ENCODE measurements around the gene CDC42EP2.

CDC42EP2 gene

DNA sequence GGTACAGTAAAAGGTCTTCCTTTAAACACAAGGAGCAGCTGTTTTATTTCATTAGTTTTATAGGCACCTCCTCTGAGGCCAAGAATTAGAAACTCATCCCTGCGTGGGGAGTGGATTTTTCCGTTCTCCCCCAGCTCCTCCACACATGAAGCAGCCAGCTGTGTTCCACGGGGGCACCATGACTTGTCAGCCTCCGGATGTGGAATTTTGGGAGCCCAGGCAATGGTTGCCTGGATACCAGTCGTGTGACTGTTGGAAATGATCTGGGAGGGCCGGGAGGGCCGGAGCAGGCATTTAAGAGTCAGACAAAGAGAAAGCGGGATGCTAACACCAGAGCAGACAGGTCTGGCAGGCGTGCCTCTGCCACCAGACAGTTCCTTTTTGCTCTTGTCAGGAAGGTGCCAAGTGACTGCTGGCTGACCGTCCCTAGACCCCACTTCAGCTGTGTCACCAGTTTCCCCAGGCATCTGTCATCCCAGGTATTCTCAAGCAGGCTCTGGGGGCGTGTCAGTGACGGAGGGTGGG, 15.9 kb upstream of the CDC42EP2 start:
- no peak for DNase-seq

DNA sequence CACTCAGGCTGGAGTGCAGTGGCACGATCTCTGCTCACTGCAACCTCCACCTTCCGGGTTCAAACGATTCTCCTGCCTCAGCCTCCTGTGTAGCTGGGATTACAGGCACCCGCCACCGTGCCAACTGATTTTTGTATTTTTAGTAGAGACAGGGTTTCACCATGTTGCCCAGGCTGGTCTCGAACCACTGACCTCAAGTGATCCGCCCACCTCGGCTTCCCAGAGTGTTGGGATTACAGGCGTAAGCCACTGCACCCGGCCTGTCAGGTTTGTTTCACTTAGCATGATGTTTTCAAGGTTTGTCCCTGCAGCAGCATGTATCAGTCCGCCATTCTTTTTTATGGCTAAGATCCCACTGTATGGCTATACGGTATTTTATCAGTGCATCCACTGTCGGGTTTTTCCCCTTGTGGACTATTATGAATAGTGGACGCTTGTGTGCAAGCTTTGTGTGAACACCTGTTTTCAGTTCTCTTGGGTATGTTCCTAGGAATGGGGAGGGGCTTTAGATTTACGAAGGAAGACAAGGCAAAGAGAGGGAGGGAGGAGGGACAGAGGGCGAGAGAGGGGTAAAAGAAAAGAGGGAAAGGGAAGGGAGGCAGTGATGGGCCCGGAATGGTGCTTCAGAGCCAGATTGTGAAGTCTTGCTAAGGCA, 13.9 kb upstream of the CDC42EP2 start:
- DNase-seq = no peak

DNA sequence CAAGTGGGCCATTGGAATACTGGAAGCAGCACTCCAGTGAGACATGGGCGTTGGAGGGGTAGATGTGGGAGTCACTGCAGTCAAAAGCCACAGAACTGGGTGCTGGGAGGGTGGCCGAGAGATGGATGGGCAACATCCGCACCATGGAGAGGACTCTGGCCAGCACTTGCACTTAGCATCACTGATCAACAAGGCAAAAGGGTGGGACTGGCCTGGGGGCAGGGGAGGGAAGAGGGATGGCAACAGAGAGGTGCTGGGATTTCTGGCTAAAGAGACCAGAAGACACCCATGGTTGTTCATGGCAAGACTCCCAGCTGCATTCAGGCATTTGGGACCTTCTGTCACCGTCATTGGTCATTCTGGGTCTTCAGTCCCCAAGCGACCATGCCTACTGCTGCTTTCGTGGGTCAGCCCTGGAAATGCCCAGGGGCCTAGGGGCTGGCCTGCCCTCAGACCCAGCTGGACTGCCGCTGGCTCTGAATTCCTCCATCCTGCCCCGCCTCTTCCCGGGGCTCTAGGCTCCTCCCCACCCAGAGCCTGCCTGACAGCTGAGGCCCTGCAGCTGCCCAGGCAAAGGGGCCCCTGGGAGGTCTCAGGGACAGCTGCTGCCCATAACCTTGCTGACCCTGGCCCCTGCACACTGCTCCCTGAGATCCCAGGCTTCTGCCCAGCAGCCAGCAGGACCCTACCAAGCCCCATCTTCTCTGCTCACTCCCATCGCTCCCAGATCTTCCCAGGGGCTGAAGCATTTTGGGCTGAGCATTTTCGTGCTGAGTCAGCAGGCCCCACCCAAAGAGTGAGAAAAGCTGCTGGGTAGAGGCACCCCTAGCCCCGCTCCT, 13.0 kb upstream of the CDC42EP2 start:
- no peak for DNase-seq

DNA sequence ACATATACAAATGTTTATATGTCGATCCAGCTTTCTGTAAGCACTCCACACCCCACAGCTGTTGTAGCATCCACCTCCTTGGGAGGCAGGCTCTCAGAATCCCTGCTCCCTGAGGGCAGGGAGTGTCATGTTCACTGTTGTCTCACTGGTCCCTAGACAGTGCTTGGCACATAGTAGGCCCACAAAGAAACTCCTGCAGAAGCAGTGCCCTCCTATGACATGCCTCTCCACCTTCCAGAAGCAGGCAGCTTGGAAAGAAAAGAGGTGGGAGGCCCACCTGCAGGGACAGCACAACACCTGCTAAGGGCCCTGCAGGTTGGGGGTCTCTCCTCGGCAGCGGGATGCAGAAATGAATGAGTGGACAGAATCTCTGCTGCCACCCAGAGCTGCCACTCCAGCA, 11.1 kb upstream of the CDC42EP2 start:
- no peak for DNase-seq

DNA sequence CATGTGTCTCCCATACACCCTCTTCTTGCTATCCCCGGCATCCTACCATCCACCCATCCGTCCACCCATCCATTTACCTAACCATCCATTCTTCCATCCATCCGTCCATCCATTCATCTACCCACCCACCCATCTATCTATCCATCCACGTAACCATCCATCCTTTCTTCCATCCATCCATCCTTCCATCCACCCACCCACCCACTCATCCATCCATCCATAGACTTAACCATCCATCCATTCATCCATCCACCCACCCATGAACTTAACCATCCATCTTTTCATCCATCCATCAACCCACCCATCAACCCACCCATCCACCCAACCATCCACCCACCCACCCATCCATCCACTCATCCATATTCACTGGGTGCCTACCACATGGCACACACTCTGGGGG, 10.6 kb upstream of the CDC42EP2 start:
- DNase-seq = no peak

DNA sequence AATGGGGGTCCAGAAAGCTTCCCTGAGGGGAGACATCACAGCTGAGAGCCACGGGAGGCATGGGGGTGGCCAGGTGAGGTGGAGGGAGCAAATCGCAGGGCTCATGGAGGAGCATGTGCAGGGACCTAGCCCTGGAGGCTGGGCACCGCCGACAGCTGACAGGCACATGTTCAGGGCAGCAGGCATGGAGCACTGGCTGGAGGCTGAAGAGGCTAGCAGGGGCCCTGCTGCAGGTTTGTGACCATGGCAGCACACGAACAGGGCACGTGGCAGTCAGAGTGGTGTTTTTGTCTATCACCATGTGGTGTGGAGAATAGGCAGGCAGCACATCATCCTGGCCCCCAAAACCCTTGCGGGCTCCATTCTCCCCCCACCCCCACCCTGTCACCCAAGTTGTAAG, 10.1 kb upstream of the CDC42EP2 start:
- DNase-seq = no peak

DNA sequence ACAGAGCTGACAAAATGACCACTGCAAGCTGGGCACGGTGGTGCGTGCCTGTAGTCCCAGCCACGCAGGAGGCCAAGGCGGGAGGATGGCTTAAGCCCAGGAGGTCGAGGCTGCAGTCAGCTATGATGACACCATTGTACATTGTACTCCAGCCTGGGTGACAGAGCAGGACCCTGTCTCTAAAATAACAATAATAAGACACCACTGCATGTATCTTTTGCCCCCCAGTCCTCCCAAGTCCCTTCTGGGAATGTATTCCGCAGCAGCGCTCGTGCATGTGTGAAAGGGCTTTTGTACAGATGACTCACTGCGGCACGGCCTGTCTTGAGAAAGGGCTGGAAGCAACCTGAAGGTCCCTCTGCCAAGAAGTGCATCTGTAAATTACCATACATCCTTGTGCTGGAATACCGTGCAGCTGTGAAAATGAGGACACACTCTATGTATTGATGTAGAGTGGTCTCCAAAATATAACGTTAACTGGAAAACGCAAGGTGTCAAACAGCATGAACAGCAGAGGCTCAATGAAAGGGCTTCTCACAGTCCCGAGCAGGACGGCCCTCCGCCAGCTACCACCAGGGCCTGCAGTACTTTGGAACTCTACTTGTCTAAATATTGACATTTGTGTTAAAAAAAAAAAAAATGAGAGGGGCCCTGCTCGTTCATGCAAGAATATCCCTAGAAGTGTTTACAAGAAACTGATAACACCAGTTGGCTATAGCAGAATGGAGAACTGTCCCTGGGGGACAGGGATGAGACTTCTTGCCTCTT, 9.0 kb upstream of the CDC42EP2 start:
- no peak for DNase-seq

DNA sequence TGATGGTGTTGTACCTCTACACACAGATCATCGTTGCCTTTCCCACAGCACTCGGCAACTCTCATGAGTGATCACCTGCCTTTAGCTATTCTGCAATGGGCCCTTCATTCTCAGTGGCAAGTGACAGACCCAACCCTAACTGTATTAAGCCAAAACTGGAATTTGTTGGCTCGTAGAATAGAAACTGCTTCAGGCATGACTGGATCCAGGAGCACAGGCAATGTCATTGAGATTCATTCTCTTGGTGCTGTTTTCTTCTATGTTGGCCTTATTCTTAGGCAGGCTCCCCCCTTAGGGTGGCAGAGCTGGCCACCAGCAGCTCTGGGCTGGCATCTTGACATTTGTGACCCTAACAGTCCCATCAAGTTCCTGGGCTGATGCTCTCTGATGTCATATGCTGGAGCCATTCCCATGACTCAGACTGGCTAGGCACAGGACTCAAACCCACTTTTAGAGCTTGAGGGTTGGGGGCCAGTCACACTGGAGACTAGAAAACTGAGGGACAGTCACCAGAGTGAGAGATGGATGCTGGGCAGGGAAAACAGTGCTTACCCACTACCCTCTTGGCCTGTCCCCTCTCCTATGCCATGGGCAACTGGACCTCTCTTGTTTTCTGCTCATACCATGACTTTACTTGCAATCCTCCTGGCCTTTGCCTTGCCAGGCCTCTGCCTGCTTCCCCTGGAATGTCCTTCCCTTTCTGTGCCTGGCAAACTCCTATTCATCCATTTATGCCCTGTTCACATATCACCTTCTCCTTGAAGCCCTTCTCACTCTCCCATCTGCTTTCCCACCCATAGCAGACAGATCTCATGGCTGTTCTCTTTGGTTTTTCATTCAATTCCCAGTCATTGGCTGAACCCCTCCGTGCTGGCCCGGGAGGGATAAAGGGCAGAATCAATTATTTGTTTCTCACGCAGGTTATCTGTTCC, 7.1 kb upstream of the CDC42EP2 start:
- no peak for DNase-seq

DNA sequence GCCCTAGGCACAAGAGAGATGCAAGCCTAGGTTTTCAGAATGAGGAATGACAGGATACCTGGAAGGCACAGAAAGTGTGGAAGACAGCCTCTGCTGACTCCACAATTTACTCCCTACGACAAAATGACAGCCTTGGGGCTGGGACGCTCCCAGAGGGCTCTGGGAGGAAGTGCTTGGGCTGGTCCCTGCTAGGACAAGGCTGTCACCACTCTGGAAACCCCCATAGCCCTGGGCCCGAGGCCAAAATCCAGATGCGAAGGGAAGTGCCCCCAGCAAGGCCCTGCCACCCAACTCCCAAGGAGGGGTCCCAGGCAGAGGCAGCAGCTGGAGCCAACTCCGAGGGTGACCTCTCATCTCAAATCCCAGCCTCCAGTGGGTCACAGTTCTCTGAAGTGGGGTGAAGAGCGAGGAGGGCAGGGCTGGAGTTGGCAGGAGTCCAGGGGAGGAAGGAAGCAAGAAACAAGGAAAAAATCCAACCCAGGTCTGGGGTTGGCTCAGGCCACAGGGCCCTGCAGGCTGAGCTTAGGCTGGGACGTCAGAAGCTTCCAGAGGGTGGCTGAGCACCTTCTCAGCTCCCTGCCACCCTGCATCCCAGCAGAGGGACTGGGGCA, 6.3 kb upstream of the CDC42EP2 start:
- DNase-seq = no peak

DNA sequence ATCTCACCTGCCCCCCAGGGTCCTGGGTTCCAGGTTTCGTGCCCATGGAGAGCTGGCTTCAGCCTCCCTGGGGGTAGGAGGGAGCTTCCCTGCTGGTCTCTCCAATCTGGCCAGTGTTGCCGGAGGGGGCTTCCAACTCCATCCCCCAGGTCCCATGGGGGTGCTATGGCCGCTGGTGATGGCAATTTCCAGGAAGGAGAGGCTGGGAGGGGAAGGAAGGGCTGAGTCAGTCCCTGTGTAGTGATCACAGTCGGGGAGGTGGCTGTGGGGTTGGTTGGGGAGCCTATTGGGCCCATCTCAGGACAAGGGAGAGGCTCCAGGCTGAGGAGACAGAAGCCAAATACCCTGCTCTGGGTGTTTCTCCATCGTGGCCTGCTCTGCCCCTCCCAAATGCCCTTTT, 5.7 kb upstream of the CDC42EP2 start:
- no peak for DNase-seq

DNA sequence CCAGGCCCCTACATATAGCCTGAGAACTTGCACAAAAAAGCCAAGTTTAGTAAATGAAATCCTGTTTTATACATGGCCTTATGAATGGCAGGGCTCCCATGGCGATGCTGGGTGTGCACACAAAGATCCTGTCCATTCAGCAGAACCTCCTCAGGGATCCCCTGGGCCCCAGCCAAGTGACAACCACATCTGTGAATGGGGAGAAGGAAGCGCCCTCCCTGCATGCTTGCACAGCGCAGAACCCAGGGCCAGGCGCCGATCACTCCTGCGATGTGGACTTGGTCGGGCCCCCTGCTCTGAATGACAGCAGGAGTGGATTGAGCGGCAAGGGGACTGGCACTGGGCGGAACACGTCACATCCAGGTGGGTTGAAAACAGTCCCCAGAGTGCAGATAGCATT, 4.5 kb upstream of the CDC42EP2 start:
- no peak for DNase-seq

DNA sequence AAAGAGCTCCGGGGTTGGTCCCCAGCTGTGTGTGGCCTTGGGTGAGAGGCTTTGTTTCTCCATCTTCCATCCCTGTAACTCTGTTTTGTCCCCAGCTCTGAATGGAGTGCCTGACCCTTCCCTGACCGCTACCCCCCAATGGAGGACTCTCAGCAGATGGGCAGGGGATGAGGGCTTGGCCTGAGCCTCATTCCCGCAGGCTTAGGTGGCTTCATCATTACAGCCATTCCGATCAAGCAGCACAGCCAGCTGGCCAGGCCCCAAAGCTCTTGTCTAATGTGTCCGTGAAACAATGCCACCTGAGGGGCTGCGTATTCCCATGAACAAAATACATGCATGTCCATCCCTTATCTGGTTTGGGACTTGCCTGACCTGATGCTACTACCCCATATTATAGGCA, 3.9 kb upstream of the CDC42EP2 start:
- no peak for DNase-seq

DNA sequence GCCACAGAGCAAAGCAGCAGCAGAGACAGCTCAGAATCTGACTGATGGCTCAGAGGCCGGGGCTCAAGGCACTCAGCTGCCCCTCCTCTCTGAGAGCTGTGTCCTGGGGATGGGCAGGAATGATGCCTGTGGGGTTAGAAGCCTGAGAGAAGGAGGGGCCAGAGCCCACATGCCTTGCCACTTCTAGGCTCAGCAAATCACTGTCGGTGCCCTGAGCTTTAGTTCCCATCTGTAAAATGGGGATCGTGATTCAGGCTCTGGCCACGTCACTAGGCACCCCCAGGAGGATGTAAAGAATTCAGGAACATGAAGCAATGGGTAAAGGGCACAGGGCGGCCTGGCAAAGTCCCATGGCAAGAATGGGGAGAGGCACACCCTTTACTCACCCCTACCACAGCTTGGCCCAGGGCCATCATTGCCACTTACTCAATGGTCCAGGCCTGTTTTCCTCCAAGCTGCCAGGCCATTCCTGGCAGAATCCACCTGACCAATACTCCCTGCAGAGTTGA, 3.4 kb upstream of the CDC42EP2 start:
- DNase-seq = no peak

DNA sequence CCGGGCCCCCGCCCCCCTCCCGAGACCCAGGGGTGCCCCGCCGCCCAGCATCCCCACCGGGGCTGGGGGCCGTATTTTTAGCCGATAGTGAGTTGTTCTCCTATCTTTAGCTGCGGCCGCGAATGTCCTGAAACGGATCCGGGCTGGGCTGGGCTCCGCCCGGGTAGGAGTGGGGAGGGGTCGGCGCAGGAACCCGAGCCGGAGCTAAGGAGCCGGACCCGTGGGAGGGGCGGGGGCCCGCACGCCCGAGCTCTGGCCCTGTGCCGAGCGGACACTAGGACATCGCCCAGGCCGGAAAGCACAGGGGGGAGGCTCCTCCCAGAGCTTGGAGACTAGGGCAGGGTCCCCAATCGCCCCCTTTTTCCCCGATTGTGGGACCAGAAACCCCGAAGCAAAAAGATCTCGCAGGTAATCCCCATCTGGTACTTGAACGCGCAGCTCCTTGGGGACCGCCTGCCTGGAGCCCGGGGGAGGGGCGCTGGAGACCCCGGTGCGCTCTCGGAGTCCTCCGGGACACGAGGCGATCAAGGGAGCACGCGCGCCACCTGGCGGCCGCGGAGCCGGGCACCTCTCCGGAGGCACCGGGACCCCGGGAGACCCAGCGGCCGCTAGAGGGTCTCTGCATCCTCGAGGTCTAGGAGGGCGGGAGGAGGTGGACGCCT, 669 bp downstream of the CDC42EP2 start:
- DNase-seq = peak; percentile 75

DNA sequence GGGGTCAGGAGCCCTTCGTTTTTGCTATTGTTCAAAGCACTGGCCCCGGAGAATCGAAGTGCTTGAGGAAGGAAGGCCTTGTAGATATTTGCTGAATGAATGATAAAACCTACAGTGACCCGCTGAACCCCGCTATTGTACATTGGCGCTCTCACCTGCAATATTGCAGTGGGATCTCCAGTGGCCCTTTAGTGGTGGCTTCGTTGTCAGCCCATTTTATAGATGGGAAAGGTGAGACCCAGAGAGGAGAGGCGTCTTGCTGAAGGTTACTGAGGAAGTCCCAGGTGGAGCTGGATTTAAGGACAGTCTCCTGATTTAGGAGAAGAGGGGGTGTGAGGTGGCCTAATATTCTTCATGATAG, 1.2 kb downstream of the CDC42EP2 start:
- DNase-seq = no peak

DNA sequence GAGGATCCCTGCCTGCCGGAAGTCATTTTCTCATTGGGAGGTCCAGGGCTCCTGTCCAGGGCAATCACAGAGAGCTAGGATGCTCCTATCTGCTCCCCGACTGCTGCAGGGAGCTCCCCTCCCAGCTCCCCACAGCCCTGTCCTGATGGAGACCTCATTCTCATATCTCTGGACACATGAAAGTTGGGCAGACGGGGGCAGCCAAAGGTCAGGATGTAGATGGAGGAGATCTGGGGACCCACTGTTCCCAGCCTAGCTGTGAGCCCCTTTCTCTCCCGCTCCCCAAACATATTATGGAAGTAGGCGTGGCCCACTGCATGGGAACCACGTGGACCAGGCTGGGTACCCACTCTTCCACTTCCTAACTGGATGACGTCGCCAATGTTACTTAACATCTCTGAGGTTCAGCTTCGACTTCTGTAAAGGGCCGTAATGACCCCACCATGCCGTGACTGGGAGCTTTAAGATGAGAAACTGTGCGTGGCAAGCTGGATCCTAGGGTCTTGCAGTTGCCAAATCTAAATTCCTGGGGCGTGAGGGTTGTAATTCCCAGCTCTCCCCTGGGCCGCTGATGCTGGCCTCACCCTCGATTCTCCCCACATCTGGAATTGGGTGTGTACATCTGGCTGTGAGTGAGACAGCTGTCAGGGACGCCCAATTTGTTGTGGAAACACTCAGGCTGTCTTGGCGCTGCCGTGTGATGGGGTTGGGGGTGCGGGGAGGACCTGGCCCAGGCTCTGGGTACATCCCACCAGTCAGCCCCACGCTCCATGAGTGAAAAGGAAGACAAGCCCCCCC, 1.8 kb downstream of the CDC42EP2 start:
- DNase-seq = no peak

DNA sequence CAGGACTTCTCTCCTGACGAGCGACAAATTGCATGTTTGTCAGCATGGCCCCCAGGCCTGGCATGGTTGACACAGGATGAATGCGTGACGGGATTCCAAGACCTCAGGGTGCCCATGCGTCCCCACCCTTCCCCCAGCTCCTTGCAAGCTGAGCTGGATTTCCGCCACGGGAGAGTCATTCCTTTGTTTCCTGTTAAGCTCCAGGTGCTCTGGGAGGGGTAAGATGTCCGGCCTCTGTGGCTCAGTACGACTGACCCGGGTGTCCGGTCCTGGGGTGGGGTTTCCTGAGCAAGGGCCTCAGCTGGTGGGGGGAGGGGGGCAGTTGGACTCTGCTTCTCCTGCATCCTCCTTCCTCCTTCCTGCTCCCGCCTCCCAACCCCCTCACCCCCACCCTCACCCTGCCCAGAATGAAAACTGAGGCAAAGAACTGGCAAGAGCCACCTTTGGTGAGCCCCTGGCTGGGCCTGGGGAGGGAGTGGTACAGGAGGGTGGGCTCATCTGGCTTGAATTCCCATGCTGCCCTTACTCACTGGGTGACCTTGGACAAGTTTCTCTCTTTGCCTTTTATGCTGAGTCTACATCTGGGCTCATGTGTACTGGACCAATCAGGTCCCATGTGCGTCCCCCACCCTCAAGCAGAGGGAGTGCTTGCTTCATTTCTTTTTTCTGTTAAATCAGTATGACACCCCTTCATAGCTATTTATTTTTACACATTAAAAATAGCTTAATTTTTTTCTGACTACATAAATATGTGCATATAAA, 2.5 kb downstream of the CDC42EP2 start:
- DNase-seq = no peak

DNA sequence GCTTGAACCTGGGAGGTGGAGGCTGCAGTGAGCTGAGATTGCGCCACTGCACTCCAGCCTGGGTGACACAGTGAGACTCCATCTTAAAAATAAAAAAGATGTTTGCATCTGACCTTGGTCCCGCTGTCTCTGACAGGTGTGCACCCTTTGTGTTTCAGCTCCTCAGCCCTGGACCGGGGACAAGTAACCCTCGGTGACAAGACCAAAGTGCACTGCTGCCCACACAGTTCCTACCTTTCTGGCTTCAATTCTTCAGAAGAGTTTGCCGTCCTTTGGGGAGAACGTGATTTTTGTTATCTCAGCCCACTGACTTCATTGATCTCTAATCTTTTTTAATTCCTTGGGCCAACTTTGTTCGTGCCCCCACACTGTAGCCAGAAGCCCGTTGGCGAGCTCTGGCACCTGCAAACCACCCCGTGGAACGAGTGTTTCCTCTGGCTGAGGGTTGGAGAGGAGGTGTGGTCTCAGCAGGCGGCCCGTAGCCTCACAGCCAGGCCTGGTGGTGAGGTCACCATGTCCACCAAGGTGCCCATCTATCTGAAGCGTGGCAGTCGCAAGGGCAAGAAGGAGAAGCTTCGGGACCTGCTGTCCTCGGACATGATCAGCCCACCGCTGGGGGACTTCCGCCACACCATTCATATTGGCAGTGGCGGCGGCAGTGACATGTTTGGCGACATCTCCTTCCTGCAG, 5.9 kb downstream of the CDC42EP2 start:
- DNase-seq = no peak

DNA sequence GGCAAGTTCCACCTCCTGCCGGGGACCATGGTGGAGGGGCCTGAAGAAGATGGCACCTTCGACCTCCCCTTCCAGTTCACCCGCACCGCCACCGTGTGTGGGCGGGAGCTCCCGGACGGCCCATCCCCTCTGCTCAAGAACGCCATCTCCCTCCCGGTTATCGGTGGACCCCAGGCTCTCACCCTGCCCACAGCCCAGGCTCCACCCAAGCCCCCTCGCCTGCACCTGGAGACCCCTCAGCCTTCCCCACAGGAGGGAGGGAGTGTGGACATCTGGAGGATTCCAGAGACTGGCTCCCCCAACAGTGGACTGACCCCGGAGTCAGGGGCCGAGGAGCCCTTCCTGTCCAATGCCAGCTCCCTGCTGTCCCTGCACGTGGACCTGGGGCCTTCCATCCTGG, 6.4 kb downstream of the CDC42EP2 start:
- no peak for DNase-seq
